Parathyroid adenoma (tissue), 2 donors: ENCODE measurements around the gene SLC11A1.

Experiments
- H2AFZ ChIP-seq: fragments of 300-600 bp; sonication (generic); one replicate; pipeline ENCODE4 v1.7.0; 2017; ENCODE audit warnings: antibody characterized with exemption, mild to moderate bottlenecking
- H3K27ac ChIP-seq: fragments of 300-600 bp; sonication (generic); one replicate; pipeline ENCODE4 v1.7.0; 2017
- H3K27me3 ChIP-seq: fragments of 300-600 bp; sonication (generic); one replicate; pipeline ENCODE4 v1.7.0; 2017; ENCODE audit warnings: low read length; ENCODE audit not compliant: control insufficient read depth, insufficient read depth
- H3K36me3 ChIP-seq: fragments of 300-600 bp; sonication (generic); one replicate; pipeline ENCODE4 v1.7.0; 2017; ENCODE audit warnings: low read length; ENCODE audit not compliant: control insufficient read depth, insufficient read depth
- H3K4me1 ChIP-seq: fragments of 300-600 bp; sonication (generic); one replicate; pipeline ENCODE4 v1.7.0; 2017; ENCODE audit warnings: control low read depth
- H3K4me2 ChIP-seq: fragments of 300-600 bp; sonication (generic); one replicate; pipeline ENCODE4 v1.7.0; 2017; ENCODE audit warnings: low read length
- H3K4me3 ChIP-seq: fragments of 300-600 bp; sonication (generic); one replicate; pipeline ENCODE4 v1.7.0; 2017; ENCODE audit warnings: low read depth, low read length
- H3K79me2 ChIP-seq: fragments of 300-600 bp; sonication (generic); one replicate; pipeline ENCODE4 v1.7.0; 2017; ENCODE audit warnings: control low read depth
- H3K9ac ChIP-seq: fragments of 300-600 bp; sonication (generic); one replicate; pipeline ENCODE4 v1.7.0; 2017; ENCODE audit warnings: mild to moderate bottlenecking
- H3K9me3 ChIP-seq: fragments of 300-600 bp; sonication (generic); one replicate; pipeline ENCODE4 v1.7.0; 2017; ENCODE audit warnings: low read length; ENCODE audit not compliant: control insufficient read depth
- CTCF ChIP-seq: fragments of 300-600 bp; sonication (generic); IDR thresholded peaks from one replicate; pipeline ENCODE4 v1.7.0; 2017; ENCODE audit warnings: antibody characterized with exemption, mild to moderate bottlenecking
- donor health status: primary hyperparathyroidism.

The SLC11A1 gene

DNA sequence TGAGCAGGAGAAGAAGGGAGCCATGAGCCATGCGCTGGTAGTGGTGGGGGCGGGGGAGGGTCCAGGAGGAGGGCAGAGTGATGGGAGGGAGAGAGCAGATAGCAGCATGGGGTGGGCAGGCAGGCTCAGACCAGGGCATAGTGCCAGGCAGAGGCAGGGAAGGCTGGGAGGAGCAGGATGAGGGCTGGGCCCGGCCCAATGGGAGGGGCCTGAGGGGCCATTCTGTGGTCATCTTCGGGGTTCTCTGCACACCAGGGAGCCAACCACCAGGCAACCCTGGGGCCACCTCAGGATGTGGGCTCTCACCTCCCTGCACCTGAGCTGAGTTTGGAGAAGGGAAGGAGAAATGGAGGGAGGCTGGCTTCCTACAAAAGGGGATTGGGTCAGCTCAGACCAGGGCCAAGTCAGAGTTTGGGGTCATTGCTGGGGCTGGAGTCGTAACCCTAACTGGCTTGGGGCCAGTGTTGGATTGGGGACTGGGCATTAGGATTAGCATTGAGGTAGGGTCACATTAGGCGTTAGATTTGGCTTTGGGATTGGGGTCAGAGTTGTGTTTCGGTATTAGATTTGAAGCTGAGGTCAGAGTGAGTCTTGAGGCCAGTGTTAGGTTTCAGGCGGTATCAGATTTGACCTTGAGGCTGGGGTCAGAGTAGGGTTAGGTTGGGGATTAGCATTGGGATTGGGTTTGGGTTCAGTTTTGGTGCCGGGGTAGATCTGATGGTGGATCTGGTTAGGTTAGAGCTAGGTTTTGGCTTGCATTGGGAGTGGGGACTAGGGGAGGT is 48.0 kb downstream of the SLC11A1 start:
- H3K4me3 ChIP-seq, result no peak overlapping the region
- no peak overlapping the region for H3K9ac ChIP-seq
- H3K36me3 ChIP-seq, result no peaks in the 10 kb centered on the region
- no peak for TF ChIP-seq CTCF
- H3K27me3 ChIP-seq, result no peaks in the 10 kb centered on the region
- H3K79me2 ChIP-seq, result no peaks in the 10 kb centered on the region
- no peak overlapping the region for H2AFZ ChIP-seq
- no peaks in the 10 kb centered on the region for H3K9me3 ChIP-seq
- H3K4me1 ChIP-seq, result no peaks in the 10 kb centered on the region
- no peak overlapping the region for H3K27ac ChIP-seq
- H3K4me2 ChIP-seq, result no peak overlapping the region

- Histone ChIP-seq H3K9ac (no peak overlapping the region), H3K79me2 (no peaks in the 10 kb centered on the region), H3K4me3 (no peak overlapping the region), H3K4me1 (no peaks in the 10 kb centered on the region), H2AFZ (no peak overlapping the region), H3K27me3 (no peaks in the 10 kb centered on the region), H3K9me3 (no peaks in the 10 kb centered on the region), H3K27ac (no peak overlapping the region), H3K4me2 (no peak overlapping the region), H3K36me3 (no peaks in the 10 kb centered on the region)
- no peak for TF ChIP-seq CTCF
These were observed 48.6 kb downstream of the SLC11A1 start for GRCh38 chr2:218430721-218431120.

- Histone ChIP-seq H3K4me3 (no peak overlapping the region), H3K4me1 (no peaks in the 10 kb centered on the region), H3K9me3 (no peaks in the 10 kb centered on the region), H3K27me3 (no peaks in the 10 kb centered on the region), H3K79me2 (no peaks in the 10 kb centered on the region), H3K36me3 (no peaks in the 10 kb centered on the region), H3K27ac (no peak overlapping the region), H3K4me2 (no peak overlapping the region), H3K9ac (no peak overlapping the region), H2AFZ (no peak overlapping the region)
- no peak for TF ChIP-seq CTCF
These were observed 49.8 kb downstream of the SLC11A1 start for GRCh38 chr2:218431878-218432277.

- H3K4me2 ChIP-seq, result no peak overlapping the region
- no peaks in the 10 kb centered on the region for H3K36me3 ChIP-seq
- H3K4me1 ChIP-seq, result no peaks in the 10 kb centered on the region
- H3K9me3 ChIP-seq, result no peaks in the 10 kb centered on the region
- H3K79me2 ChIP-seq, result no peaks in the 10 kb centered on the region
- H3K9ac ChIP-seq, result no peak overlapping the region
- no peak for TF ChIP-seq CTCF
- H2AFZ ChIP-seq, result no peak overlapping the region
- no peak overlapping the region for H3K4me3 ChIP-seq
- H3K27ac ChIP-seq, result no peak overlapping the region
- H3K27me3 ChIP-seq, result no peaks in the 10 kb centered on the region
These were observed 50.7 kb downstream of the SLC11A1 start for GRCh38 chr2:218432676-218433365.
